GM15510 (cell line): ENCODE results near the gene FKBP2.

ENCODE experiments used
- POLR2A ChIP-seq: IDR thresholded peaks from 3 replicates; pipeline ENCODE4 v1.6.1; 2011; ENCODE audit warnings: borderline replicate concordance; ENCODE audit not compliant: insufficient read length; ENCODE audit errors: extremely low read depth

Gene FKBP2

DNA sequence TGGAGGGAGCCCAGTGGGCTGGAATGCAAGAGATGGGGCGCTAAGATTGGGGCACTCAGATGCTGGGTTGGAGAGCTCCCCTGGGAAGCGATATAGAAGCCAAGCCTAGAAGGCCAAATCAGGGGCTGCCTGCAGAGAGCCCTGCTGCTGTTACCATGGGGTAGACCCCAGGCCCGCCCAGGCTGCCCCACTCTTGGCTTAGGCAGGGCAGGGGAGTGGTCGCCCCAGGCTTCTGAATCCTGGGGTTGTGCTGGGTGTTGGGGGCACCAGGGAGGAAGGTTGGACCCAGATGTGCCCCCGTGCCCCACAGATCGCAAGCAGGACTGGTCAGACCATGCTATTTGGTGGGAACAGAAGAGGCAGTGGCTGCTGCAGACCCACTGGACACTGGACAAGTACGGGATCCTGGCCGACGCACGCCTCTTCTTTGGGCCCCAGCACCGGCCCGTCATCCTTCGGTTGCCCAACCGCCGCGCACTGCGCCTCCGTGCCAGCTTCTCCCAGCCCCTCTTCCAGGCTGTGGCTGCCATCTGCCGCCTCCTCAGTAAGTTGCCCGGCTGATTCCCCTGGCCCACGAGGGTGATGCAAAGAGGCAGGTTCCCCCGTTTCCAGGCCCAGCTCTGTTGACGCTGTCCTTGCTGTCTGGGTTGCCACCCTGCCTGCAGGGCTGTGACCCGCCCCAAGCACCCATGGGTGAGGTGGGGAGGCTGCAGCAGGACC, 30.4 kb upstream of the FKBP2 start:
- no peak for TF ChIP-seq POLR2A

DNA sequence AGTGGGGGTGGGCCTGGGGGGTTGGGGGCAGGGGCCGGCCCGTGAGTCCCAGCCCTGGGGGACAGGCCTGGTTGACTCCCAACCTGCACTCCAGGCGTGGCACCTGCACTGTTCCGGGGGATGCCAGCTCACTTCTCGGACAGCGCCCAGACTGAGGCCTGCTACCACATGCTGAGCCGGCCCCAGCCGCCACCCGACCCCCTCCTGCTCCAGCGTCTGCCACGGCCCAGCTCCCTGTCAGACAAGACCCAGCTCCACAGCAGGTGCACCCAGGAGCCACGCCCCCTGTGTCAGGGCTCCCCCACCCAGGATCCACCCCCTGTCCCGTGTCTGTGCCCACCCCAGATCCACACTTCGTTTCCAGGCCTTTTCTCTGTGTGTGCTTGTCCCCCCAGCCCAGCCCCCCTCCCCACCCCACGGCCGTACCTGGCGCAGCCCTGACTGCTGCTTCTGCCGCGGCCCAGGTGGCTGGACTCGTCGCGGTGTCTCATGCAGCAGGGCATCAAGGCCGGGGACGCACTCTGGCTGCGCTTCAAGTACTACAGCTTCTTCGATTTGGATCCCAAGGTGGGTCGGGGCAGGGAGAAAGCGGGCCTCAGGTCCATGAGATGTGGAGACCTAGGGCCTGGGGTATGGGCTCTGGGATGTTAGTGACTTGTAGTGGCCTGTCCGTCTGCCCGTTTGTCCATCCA, 29.6 kb upstream of the FKBP2 start:
- no peak for TF ChIP-seq POLR2A

DNA sequence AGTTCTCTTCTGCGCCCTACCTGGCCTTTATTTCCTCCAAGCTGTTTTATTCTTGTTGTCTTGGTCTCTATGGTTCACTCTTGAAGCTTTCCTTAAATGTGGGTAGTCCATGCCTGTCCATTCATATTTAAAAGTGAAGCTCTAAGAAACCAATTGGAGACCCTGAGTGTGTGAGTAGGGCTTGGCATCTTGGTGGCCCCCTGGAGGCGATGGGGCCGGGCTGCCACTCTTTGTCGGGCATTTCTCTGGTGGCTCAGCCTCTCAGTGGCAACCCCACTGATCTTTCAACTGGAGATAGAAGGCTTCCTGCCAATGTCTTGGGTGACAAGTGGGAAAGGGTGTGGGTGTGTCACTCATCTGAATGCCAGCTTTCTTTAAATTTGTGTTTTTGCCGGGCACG, 24.0 kb upstream of the FKBP2 start:
- no peak for TF ChIP-seq POLR2A

DNA sequence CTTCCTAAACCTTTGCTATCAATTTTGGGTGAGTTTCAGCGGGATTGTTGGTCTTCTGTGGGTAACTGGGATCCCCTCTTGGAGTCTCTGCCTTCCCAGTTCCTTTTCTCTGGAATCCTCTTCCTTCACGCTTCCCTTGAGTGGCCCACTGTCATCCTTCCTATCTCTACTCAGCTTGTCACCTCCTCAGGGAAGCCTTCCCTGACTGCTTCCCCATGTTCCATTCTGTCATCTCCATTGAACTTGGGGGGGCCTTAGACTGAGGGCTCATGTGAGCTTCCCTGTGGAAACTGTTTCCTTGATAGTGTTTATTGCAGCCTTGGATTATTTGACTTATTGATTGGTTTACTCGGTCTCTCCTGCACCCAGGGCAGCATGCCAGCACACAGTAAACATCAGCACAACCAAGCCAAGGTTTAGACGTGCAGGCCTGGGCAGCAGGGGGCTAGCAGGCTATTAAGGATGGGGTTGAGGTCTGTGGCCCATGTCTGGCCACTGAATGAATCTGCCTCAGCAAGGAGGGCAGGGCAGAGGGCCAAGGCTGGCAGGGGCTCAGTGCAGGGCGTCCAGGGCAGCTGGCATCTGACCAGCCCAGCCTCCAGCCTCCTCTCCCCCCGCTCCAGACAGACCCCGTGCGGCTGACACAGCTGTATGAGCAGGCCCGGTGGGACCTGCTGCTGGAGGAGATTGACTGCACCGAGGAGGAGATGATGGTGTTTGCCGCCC, 22.1 kb upstream of the FKBP2 start:
- no peak for TF ChIP-seq POLR2A

DNA sequence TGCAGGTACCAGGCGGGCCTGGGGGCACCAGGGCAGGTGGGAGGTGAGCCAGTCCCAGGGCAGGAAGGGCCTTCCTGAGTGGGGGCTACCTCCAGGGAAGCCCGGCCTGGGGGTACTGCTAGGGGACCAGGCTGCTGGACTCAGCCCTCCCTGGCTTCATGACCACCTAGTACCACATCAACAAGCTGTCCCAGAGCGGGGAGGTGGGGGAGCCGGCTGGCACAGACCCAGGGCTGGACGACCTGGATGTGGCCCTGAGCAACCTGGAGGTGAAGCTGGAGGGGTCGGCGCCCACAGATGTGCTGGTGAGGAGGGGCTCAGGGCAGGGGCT, 21.6 kb upstream of the FKBP2 start:
- no peak for TF ChIP-seq POLR2A

DNA sequence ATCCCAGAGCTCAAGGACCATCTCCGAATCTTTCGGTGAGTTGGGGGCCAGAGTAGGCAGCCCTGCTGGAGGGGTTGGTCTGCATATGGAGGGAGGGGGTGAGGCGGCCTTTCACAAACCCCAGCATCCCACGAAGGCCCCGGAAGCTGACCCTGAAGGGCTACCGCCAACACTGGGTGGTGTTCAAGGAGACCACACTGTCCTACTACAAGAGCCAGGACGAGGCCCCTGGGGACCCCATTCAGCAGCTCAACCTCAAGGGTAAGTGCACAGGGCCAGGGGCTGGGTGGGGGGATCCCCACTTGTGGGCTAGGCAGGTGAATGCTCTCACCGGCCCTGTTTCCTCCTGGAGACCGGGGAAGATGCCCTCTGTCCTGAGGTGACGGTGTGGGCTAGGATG, 21.1 kb upstream of the FKBP2 start:
- no peak for TF ChIP-seq POLR2A

DNA sequence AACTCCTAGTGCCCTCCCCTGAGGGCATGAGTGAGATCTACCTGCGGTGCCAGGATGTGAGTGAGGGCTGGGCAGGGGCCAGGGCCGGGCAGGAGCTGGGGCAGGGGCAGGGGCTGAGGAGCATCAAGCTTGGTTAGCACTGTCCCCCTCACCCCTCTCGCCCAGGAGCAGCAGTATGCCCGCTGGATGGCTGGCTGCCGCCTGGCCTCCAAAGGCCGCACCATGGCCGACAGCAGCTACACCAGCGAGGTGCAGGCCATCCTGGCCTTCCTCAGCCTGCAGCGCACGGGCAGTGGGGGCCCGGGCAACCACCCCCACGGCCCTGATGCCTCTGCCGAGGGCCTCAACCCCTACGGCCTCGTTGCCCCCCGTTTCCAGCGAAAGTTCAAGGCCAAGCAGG, 20.6 kb upstream of the FKBP2 start:
- no peak for TF ChIP-seq POLR2A

DNA sequence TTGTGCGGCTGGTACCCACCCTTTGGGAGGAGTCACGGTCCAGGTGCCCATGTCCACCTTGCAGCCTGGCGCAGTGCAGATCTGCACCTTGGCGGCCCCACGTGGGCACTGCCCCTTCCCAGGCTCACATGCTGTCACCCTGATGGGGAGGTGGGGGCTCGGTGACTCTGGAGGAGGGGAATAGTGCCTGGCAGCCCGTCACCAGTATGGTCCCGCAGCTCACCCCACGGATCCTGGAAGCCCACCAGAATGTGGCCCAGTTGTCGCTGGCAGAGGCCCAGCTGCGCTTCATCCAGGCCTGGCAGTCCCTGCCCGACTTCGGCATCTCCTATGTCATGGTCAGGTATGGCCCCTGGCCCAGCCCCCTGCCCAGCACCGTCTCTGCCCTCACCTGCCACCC, 20.1 kb upstream of the FKBP2 start:
- no peak for TF ChIP-seq POLR2A

DNA sequence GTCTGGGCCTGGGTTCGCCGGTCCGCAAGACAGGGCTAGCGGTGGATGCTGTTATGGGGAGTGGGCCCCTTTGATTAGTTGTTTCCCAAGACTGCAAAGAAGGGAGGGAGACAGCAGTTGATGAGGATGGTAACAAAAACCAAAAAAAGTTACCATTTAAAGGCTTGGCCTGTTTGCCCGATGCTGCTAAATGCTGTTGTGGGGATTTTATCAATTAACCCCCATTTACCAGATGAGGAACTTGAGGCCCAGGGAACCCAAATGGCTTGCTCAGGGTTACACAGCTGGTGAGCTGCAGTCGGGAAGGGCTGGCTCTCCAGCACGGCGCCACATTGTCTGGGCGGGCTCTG, 18.3 kb upstream of the FKBP2 start:
- TF ChIP-seq POLR2A, result no peak

DNA sequence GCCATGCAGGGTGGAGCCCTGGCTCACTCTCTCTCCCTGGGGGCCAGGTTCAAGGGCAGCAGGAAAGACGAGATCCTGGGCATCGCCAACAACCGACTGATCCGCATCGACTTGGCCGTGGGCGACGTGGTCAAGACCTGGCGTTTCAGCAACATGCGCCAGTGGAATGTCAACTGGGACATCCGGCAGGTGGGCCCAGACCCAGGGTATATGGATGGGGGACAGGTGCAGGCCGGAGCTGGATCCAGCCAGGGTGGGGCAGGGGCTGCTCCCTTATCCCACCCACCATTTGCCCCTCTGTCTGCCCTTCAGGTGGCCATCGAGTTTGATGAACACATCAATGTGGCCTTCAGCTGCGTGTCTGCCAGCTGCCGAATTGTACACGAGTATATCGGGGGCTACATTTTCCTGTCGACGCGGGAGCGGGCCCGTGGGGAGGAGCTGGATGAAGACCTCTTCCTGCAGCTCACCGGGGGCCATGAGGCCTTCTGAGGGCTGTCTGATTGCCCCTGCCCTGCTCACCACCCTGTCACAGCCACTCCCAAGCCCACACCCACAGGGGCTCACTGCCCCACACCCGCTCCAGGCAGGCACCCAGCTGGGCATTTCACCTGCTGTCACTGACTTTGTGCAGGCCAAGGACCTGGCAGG, 17.8 kb upstream of the FKBP2 start:
- TF ChIP-seq POLR2A, result no peak

DNA sequence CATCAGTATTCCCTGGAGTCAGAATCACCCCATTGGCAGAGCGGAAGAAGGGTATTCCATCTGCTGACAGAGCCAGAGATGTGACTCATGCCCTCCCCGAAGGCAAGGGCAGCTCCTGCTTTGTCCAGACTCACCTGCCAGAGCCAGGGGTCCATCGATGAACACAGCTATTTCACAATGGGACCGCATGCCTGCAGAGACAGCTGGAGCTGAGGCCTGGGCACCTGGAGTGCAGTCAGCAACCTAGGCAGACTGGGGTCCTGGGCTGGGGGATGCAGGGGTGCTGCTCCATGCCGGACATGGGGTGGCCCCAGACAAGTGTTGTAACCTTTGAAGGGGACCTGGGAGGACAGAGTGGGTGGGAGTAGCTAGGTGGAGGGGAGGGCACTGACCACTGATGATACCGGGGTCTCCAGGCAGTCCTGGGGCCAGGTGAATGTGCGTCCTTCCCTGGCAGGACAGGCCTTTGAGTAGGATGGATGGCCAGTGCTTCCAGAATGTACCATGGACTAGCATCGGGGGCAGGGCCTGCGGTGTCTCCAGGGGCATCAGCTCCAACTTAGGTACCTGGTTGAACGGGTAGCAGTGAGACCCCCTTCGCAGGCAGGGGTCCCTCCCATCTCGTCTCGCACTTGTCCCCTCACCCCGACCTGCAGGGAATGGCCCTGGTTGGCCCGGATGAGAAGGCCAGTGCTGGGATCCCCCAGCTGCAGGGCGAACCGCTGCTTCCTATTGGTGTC, 16.6 kb upstream of the FKBP2 start:
- peak; percentile 51 for TF ChIP-seq POLR2A

DNA sequence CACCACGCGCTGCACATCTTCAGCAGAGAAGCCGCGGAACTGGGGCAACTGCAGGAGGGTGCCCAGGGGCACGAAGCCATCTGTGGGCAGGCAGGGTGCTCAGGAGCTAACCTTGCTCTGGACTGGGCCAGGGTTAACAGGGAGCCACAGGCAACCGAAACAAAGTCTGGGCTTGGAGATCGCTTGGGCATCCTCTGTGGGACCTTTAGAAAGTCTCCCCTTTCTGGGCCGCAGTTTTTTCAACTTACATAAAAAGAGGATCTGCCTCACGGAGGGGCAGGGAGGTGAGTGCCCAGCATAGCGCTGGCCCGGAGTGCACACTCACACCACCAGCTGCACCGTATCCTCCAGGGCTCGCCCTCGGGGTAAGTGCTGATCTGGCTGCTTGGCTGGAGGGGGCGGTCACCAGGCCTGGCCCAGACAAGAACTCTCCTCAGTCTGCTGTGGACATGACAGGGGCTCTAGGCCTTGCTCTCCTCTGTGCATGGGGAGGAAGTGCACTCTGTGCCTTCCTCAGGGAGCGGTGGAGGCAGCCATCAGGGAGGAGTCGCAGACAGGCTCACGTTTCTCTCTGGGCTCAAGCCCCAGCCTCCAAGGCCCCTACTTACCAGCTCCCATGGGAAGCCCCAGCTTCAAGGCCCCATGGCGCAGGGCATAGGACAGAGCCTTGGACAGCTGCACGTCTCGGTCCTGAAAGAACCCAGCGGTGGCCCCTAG, 15.8 kb upstream of the FKBP2 start:
- no peak for TF ChIP-seq POLR2A

DNA sequence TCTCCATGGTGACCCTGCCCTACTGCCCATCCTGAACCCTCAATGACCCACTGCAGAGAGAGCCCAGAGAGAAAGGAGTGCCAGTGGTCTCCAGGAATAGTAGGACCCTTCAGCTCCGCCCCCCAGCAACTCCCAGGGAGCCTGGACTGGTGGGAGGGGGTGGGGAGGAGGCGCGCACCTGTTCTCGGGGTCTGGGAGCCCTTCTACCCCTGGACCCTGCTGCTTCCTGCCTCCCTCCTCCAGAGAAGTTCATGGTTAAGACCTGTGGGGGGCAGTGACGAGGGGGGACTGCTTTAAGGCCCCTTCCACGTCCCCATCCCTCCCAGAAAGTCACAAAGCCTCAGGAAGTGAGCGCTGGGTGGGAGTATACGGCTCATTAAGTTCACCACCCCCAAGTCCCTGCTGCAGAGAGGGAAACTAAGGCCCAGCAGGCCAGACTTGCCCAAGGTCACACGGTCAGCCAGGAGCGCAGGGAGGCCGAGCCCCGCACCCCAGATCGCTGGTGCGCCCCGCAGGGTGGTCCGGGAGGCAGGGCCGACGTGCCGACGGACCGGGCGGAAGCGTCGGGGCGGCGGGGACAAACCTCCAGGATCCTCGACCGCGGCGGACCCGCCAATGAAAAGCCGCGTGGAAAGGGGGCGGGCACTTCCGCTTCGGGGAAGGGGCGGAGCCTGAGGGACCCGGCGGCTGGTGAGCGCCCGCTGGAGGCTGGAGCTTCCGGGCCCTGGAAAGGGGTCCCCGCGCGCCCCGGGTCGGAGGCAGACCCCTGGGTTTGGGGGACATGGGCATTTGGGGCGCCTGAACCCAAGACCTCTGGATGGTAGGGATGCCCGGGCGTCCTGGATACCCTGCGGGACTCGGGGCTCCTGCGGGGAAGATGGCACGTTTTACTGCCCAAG, 15.0 kb upstream of the FKBP2 start, which contains the start of the genes NUDT22 and TRPT1:
Gene NUDT22 (plus strand): TSS at position 667 of the 899 bp plus-strand sequence. CDS start 379 bp downstream, outside the sequence.
Gene TRPT1 (minus strand): TSS at position 579 of the 899 bp plus-strand sequence. CDS start 326 bp downstream, at position 253.
- peak; percentile 78 for TF ChIP-seq POLR2A
